Activated naive CD8-positive, alpha-beta T cell treated with anti-CD3 and anti-CD28 coated beads for 36 hours (primary cell): Measurements from ENCODE around the gene GRAMD2A. TPM values are rescaled to one million over a fixed set of nuclear protein-coding genes. Genes with fewer than 3 reads are reported as not detected.
A peak's percentile ranks its signal among the peaks of the same experiment; 100 is the strongest.

Experiments
- DNase-seq: peaks from one replicate; pipeline ENCODE4 v3.0.0; 2021
- H3K27ac Mint-ChIP-seq: one replicate; pipeline ENCODE4 v1.8.0; 2022; ENCODE audit warnings: mild to moderate bottlenecking, moderate library complexity, mixed read lengths
- H3K27me3 Mint-ChIP-seq: one replicate; pipeline ENCODE4 v1.8.0; 2022; ENCODE audit warnings: mild to moderate bottlenecking, mixed read lengths
- H3K36me3 Mint-ChIP-seq: one replicate; pipeline ENCODE4 v1.8.0; 2021; ENCODE audit warnings: mild to moderate bottlenecking, mixed read lengths
- H3K4me1 Mint-ChIP-seq: one replicate; pipeline ENCODE4 v1.8.0; 2021; ENCODE audit warnings: mixed read lengths
- H3K4me3 Mint-ChIP-seq: one replicate; pipeline ENCODE4 v1.8.0; 2022; ENCODE audit warnings: mild to moderate bottlenecking, moderate library complexity, mixed read lengths
- H3K9me3 Mint-ChIP-seq: one replicate; pipeline ENCODE4 v1.8.0; 2022; ENCODE audit warnings: mixed read lengths
- total RNA-seq, 2 experiments: library from RNA; stranded (reverse); gene quantifications; one replicate each; pipeline ENCODE4 v1.2.3, GENCODE V29; 2021

GRAMD2A gene
- total RNA-seq, result not detected

DNA sequence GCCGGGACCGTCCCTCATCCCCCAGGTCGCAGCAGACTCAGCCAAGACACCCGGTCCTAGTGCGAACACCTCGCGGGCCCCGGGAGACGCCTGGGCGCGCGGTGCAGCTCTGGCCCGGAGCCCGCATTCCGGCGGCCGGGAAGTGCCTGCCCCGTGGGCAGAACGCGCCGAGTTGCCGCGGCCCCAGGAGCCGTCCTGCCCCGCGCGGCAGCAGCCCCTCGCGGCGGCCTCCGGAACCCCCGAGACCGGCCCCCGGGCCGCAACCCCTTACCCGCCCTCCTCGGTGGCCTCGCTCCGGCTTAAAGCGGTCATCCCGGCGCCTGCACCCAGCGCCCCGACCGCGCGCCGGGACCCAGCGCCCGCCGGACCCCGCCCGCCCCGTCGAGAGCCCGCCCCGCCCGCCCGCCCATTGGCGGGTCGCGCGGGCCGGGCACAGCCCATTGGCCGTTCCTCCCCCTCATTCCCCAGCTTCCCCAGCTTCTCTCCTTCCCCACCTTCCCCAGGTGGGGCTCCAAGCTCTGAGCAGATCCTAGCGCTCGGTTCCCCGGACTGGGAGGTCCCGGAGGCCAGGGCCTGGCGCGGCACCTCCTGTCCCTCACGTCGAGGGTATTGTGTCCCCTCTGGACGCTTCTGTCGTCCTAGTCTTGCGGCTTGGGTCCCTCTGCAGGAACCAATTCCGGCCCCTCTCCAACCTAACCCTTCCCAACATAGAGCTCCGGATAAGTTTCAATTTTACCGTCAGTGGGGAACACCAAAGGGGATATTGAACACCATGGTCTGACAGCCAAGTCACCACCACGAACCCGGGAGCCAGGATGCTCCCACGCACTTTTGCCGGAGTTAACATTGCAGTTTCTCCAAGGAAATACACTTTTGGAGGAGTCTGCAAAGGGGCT, at the start of gene GRAMD2A:
GRAMD2A (minus strand) TSS at position 328 of the 896 bp plus-strand sequence.
- no peaks in the 10 kb centered on the region for H3K9me3 Mint-ChIP-seq
- peak within 1 kb of the TSS; percentile 68 for H3K4me3 Mint-ChIP-seq
- peaks cover 14% of the 10 kb centered on the region for H3K4me1 Mint-ChIP-seq
- peak within 1 kb of the TSS; percentile 84 for H3K27ac Mint-ChIP-seq
- DNase-seq, result peak; percentile 57
- peaks cover 39% of the 10 kb centered on the region for H3K36me3 Mint-ChIP-seq
- peaks cover 21% of the 10 kb centered on the region for H3K27me3 Mint-ChIP-seq

- DNase-seq, result no peak
- Mint-ChIP-seq H3K27ac (peak overlapping the region; percentile 22), H3K9me3 (no peaks in the 10 kb centered on the region), H3K4me1 (peaks cover 12% of the 10 kb centered on the region), H3K36me3 (peaks cover 18% of the 10 kb centered on the region), H3K27me3 (no peaks in the 10 kb centered on the region), H3K4me3 (no peak overlapping the region)
Observed at GRCh38 chr15:72242775-72243370, 45.3 kb upstream of the GRAMD2A start.

GRCh38 chr15:72239652-72240051, 42.1 kb upstream of the GRAMD2A start:
- Mint-ChIP-seq H3K27me3 (peaks cover 4% of the 10 kb centered on the region), H3K9me3 (peaks cover 2% of the 10 kb centered on the region), H3K36me3 (peaks cover 20% of the 10 kb centered on the region), H3K4me3 (no peak overlapping the region), H3K4me1 (peaks cover 33% of the 10 kb centered on the region), H3K27ac (peak overlapping the region; percentile 4)
- DNase-seq, result no peak

DNA sequence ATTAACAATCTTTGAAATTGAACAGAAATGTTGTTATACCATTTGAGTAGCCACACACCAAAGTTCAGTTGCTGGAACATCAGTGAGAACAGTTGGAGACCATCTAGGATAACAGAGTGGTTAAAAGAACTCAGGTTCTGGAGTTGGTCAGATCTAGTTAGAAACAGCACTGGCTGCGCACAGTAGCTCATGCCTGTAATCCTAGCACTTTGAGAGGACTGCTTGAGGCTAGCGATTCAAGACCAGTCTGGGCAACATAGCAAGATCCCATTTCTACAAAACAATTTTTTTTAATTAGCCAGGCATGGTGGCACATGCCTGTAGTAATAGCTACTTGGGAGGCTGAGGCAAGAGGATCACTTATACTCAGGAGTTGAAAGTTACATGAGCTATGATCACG, 41.0 kb upstream of the GRAMD2A start:
- Mint-ChIP-seq H3K27ac (no peak overlapping the region), H3K4me1 (peaks cover 38% of the 10 kb centered on the region), H3K9me3 (peaks cover 2% of the 10 kb centered on the region), H3K4me3 (no peak overlapping the region), H3K36me3 (peaks cover 17% of the 10 kb centered on the region), H3K27me3 (peaks cover 4% of the 10 kb centered on the region)
- no peak for DNase-seq

GRCh38 chr15:72237853-72238224, 40.3 kb upstream of the GRAMD2A start:
- peaks cover 2% of the 10 kb centered on the region for H3K9me3 Mint-ChIP-seq
- no peak for DNase-seq

GRCh38 chr15:72237029-72237852, 39.7 kb upstream of the GRAMD2A start:
- H3K27me3 Mint-ChIP-seq, result peaks cover 4% of the 10 kb centered on the region
- H3K9me3 Mint-ChIP-seq, result peaks cover 2% of the 10 kb centered on the region
- peak overlapping the region; percentile 96 for H3K27ac Mint-ChIP-seq
- H3K4me3 Mint-ChIP-seq, result peak overlapping the region; percentile 75
- H3K36me3 Mint-ChIP-seq, result peaks cover 17% of the 10 kb centered on the region
- peaks cover 46% of the 10 kb centered on the region for H3K4me1 Mint-ChIP-seq
- peak; percentile 81 for DNase-seq

More at GRCh38 chr15:72237853-72238224, 40.3 kb upstream of the GRAMD2A start:
- H3K27ac Mint-ChIP-seq, result peak overlapping the region; percentile 96
- H3K36me3 Mint-ChIP-seq, result peaks cover 17% of the 10 kb centered on the region
- H3K27me3 Mint-ChIP-seq, result peaks cover 4% of the 10 kb centered on the region
- peaks cover 40% of the 10 kb centered on the region for H3K4me1 Mint-ChIP-seq
- H3K4me3 Mint-ChIP-seq, result peak overlapping the region; percentile 75

- peaks cover 2% of the 10 kb centered on the region for H3K9me3 Mint-ChIP-seq
- peaks cover 53% of the 10 kb centered on the region for H3K4me1 Mint-ChIP-seq
- DNase-seq, result no peak
- peaks cover 4% of the 10 kb centered on the region for H3K27me3 Mint-ChIP-seq
- peaks cover 17% of the 10 kb centered on the region for H3K36me3 Mint-ChIP-seq
- peak overlapping the region; percentile 96 for H3K27ac Mint-ChIP-seq
- H3K4me3 Mint-ChIP-seq, result peak overlapping the region; percentile 75
Observed at GRCh38 chr15:72236381-72237003, 38.9 kb upstream of the GRAMD2A start.

GRCh38 chr15:72235298-72235697, 37.7 kb upstream of the GRAMD2A start:
- no peak overlapping the region for H3K4me3 Mint-ChIP-seq
- peaks cover 53% of the 10 kb centered on the region for H3K4me1 Mint-ChIP-seq
- peaks cover 8% of the 10 kb centered on the region for H3K27me3 Mint-ChIP-seq
- no peak overlapping the region for H3K27ac Mint-ChIP-seq
- DNase-seq, result no peak
- peaks cover 15% of the 10 kb centered on the region for H3K36me3 Mint-ChIP-seq
- H3K9me3 Mint-ChIP-seq, result peaks cover 2% of the 10 kb centered on the region

DNA sequence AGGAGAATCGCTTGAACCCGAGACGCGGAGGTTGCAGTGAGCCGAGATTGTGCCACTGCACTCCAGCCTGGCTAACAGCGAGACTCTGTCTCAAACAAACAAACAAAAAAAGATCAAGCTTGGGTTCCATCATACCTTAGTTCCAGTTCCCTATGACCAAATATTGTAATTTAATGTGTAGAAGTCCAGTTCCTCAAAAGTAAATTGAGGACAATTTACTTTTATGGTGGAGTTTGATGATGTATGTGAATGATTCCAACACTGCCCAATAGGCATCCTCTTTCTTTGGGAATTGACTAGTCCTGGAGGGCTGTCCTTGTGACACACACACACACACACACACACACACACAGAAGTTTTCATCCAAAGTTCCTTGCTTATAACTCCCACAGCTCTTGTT, 36.2 kb upstream of the GRAMD2A start:
- no peak overlapping the region for H3K27ac Mint-ChIP-seq
- no peak for DNase-seq
- peaks cover 2% of the 10 kb centered on the region for H3K9me3 Mint-ChIP-seq
- peaks cover 24% of the 10 kb centered on the region for H3K36me3 Mint-ChIP-seq
- H3K4me3 Mint-ChIP-seq, result no peak overlapping the region
- H3K27me3 Mint-ChIP-seq, result peaks cover 12% of the 10 kb centered on the region
- H3K4me1 Mint-ChIP-seq, result peaks cover 46% of the 10 kb centered on the region

DNA sequence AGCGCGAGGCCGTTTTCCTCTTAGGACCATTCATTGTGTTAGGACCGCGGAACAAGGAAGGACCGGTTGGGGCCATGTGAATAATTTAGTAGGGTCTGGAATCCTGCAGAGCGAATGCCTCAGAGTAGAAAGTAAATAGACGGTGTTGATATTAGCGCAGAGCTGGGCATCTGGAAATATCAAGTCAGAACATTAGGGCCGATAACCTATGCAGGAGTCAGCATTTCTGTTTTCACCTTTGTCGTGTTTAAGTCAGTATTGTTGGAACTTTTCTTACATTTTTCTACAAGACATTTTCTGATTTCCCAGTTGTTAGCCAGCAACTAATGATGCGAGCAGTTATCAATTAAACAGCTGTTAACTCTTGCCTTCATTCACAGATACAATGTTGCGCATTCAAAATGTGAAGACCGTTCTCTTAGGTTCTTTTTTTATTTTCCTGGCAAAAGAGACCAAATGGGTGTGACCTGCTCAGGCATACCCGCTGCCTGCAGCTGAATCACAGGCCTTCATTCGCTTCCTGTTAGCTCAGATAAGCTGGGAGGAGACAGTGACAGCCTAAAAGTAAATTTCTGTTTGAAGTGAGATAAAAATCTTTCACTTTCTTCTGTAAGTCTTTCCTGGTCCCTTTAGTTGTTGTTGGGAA, 34.4 kb upstream of the GRAMD2A start:
- peak overlapping the region; percentile 93 for H3K4me3 Mint-ChIP-seq
- H3K9me3 Mint-ChIP-seq, result no peaks in the 10 kb centered on the region
- peak overlapping the region; percentile 98 for H3K27ac Mint-ChIP-seq
- H3K36me3 Mint-ChIP-seq, result peaks cover 32% of the 10 kb centered on the region
- peaks cover 14% of the 10 kb centered on the region for H3K27me3 Mint-ChIP-seq
- DNase-seq, result peak; percentile 45
- H3K4me1 Mint-ChIP-seq, result peaks cover 40% of the 10 kb centered on the region

- Mint-ChIP-seq H3K4me1 (peaks cover 38% of the 10 kb centered on the region), H3K27me3 (peaks cover 14% of the 10 kb centered on the region)
Observed at GRCh38 chr15:72231066-72231832, 33.7 kb upstream of the GRAMD2A start, which contains the start of gene PKM. TSS of gene PKM (minus strand) at chr15:72231190. CDS start at chr15:72219097, 12,093 bp downstream.

DNA sequence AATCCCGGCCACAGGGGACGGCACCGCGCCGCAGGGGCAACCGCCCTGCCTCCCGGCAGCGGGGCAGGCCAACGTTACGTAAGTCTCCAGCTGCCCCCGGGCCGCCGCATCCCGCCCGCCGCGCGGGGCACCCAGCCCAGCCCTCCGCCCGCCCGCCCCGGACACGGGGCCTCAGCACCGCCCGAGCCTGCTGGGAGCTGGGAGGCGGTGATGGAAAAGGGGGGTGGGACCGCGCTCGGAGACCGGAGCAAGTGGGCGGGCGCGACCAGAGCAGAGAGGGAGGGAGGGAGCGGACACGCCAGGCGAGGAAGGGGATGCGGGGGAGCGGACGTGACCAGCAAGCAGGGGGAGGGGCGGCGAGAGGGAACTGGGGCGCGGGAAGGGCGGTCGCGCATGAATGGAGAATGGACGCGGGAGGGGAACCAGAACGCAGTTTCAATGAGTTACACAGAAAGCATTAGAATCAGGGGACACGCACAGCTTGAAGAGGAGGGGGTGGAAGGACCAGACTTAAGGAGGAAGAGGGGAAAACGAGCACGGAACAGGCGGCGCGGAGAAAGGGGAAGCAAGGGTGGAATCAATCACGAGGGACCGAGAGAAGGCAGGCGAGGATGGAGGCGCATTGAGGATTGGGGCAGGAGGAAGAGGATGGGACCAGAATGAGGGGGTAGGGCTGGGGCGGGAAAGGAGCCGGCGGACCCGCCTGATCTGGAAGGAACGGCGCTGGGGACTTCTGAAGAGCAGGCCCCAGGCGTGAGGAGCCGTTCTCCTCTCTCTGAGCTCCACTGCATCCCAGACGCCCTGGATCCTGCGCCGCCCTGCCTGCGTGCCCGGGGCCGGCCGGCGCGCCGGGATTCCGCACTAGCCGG, 32.8 kb upstream of the GRAMD2A start:
- peak overlapping the region; percentile 98 for H3K27ac Mint-ChIP-seq
- H3K9me3 Mint-ChIP-seq, result no peaks in the 10 kb centered on the region
- peak overlapping the region; percentile 100 for H3K4me3 Mint-ChIP-seq
- peaks cover 44% of the 10 kb centered on the region for H3K4me1 Mint-ChIP-seq
- peaks cover 14% of the 10 kb centered on the region for H3K27me3 Mint-ChIP-seq
- peak; percentile 86 for DNase-seq
- H3K36me3 Mint-ChIP-seq, result peaks cover 46% of the 10 kb centered on the region

More at GRCh38 chr15:72231066-72231832, 33.7 kb upstream of the GRAMD2A start, which contains the start of gene PKM:
- peak; percentile 100 for DNase-seq
- H3K9me3 Mint-ChIP-seq, result no peaks in the 10 kb centered on the region
- peak within 1 kb of the TSS; percentile 98 for H3K27ac Mint-ChIP-seq
- peak within 1 kb of the TSS; percentile 100 for H3K4me3 Mint-ChIP-seq
- H3K36me3 Mint-ChIP-seq, result peaks cover 38% of the 10 kb centered on the region

DNA sequence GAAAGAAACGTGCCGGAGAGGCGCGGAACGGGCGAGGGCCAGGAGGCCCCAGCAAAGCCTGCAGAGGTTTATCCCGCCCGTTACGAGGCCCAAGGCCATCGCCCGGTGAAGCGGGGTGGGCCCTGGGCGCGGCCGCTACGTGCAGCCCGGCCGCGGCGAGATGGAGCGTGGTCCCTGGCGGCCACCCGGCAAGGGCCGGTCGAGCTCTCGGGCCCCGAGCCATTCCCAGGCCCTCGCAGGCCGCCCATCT, 32.3 kb upstream of the GRAMD2A start:
- Mint-ChIP-seq H3K4me3 (peak overlapping the region; percentile 100), H3K27me3 (peaks cover 14% of the 10 kb centered on the region), H3K4me1 (peaks cover 46% of the 10 kb centered on the region), H3K9me3 (no peaks in the 10 kb centered on the region), H3K36me3 (peaks cover 48% of the 10 kb centered on the region), H3K27ac (peak overlapping the region; percentile 100)
- no peak for DNase-seq
